22Rv1 (cell line): Measurements from ENCODE around the gene A4GALT.

Source experiments
- ZFX ChIP-seq: fragments of 450-650 bp; IDR thresholded peaks from 2 replicates; pipeline ENCODE4 v1.6.1; 2017; ENCODE audit warnings: antibody characterized with exemption, borderline replicate concordance
- TF ChIP-seq, protein P1 (sequence below): fragments of 450-650 bp; IDR thresholded peaks from 2 replicates; pipeline ENCODE4 v1.5.1; 2017; ENCODE audit warnings: mild to moderate bottlenecking

DNA sequence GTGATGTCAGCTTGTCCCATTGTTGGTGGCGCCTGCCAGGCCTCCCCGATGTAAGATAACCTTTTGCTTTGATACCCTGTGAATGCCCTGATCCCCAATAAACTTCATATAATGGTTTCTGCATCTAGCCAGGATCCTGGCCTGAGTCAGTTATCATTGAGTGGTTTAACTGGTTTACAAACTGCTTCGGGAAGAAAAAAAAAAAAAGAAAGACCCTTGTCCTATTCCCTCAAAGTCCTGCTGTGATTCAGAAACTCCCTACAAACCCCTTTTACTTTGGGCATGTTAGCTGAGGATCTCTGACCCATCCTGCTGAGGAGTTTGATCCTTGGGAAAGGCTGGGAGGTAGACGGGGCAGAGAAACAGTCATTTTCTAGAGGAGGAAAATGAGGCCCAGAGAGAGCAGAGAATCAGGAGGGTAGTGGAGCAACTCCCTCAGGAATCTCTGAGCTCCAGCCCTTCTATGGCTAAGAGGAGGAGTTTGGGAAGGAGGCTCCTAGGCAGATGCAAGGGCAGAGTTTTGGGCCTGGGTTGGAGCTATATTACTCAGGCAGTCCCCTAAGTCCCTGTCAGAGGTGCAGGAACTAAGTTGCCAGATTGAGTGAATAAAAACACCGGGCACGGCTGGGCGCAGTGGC lies 66.1 kb downstream of the A4GALT start:
- TF ChIP-seq, protein P1, sequence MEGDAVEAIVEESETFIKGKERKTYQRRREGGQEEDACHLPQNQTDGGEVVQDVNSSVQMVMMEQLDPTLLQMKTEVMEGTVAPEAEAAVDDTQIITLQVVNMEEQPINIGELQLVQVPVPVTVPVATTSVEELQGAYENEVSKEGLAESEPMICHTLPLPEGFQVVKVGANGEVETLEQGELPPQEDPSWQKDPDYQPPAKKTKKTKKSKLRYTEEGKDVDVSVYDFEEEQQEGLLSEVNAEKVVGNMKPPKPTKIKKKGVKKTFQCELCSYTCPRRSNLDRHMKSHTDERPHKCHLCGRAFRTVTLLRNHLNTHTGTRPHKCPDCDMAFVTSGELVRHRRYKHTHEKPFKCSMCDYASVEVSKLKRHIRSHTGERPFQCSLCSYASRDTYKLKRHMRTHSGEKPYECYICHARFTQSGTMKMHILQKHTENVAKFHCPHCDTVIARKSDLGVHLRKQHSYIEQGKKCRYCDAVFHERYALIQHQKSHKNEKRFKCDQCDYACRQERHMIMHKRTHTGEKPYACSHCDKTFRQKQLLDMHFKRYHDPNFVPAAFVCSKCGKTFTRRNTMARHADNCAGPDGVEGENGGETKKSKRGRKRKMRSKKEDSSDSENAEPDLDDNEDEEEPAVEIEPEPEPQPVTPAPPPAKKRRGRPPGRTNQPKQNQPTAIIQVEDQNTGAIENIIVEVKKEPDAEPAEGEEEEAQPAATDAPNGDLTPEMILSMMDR = no peak
- no peak for TF ChIP-seq ZFX
